GM19395 (cell line): ENCODE measurements around the gene MRPL4.

Source experiments
- ATAC-seq: cut with Tn5 transposase; IDR thresholded peaks from one replicate; pipeline ENCODE4 v1.9.1; 2021; ENCODE audit warnings: mild to moderate bottlenecking, moderate library complexity; ENCODE audit not compliant: unreplicated experiment

MRPL4 gene

GRCh38 chr19:10309423-10309822, 57.4 kb downstream of the MRPL4 start, which contains the start of gene ZGLP1:
ZGLP1 (minus strand) TSS chr19:10309815.
- ATAC-seq: no peak
